Measurements from ENCODE around the gene SLC25A10. TPM values are rescaled to one million over a fixed set of nuclear protein-coding genes. Genes with fewer than 3 reads are reported as not detected.

The SLC25A10 gene
- total and polyA plus RNA-seq, 2 of the 8 experiments (the other 6 are each of a cell fraction or from before 2014, with no cell fraction given), result 22.2 to 43.0 TPM

DNA sequence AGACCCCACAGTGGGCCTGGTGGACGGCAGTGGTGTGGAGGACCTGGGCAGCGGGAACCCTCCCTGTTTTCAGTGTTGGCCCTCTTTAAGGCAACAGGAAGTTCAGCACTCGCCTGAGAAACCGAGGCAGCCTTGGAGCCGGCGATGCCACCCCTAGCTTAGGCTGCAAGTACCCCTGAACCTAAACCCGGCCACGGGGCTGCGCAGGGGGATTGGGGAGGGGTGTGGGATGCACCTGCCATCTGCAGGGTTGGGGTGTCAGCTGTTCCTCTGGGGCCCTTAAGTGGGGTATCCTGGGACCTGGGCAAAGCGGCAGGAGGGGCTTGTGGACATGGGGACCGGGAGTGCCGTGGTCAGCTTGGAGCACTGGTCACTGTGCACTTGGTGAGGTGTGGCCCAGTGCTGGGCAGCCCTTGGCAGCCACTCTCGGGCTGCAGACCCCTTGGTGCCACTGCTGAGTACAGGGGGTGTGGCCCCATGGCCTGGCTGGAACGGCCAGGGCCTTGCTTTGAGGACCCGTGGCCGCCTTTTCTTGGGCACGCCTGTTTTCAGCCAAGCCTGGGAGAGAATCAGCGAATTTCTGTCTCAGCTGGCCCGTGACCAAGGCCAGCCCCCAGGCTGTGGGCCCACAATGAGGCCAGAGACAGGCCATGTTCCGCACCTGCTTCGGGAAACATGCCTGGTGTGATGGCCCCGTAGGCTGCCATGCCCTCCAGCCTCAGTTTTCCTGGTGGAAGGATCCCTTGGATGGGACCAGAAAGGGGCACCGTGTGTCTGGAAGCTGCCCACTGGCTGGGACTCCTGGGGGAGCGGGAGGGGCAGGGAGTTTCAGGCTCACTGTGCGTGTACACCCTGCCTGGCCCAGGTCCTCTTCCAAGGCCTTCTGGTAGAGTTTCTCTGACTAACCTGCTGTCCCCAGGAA is 4.1 kb upstream of the SLC25A10 start:
- no peak overlapping the region for H4K5ac ChIP-seq (ENCODE audit: insufficient read length, low read depth, low read length)
- H3K36me3 ChIP-seq (ENCODE audit: control insufficient read depth in 2 of 4, insufficient read depth in 4 of 4, low read length in 3 of 4), result peaks cover 20 to 28% (median 24%) of the 10 kb centered on the region in 4 experiments
- H2BK12ac ChIP-seq (ENCODE audit: low read depth, low read length), result no peak overlapping the region
- H3K4me2 ChIP-seq (ENCODE audit: insufficient read depth in 1 of 2, low read depth in 2 of 2, low read length in 2 of 2), result no peak overlapping the region
- no peak overlapping the region for H2BK5ac ChIP-seq (ENCODE audit: low read depth, low read length)
- DNase-seq (ENCODE audit: low read depth in 1 of 2, low spot score in 2 of 2) (no peak), FAIRE-seq (no peak)
- ChIA-PET POLR2A (ENCODE audit: partially characterized antibody) (interaction anchor here (1.1 to 17.2 kb wide), 13 partner anchors 15 to 250 kb away, joined by 3 to 436 read pairs (median 3); partner anchors contain the start of genes ARL16, FAAP100, HGS and MCRIP1), CTCF (ENCODE audit: partially characterized antibody) (interaction anchor here (1.0 to 1.9 kb wide), 5 partner anchors 12 to 161 kb away, joined by 3 to 8 read pairs (median 5); no protein-coding TSS in a partner anchor)
- H2AFZ ChIP-seq (ENCODE audit: low read length), result no peak overlapping the region
- H2BK120ac ChIP-seq (replicated peaks; ENCODE audit: low read depth, low read length), result no peak overlapping the region
- no peak overlapping the region for H4K91ac ChIP-seq (replicated peaks; ENCODE audit: insufficient read length, low read length)
- H3K79me1 ChIP-seq (ENCODE audit: low read depth, low read length), result peaks cover 12% of the 10 kb centered on the region
- H3K9me3 ChIP-seq (ENCODE audit: insufficient read depth in 2 of 2, low read depth in 1 of 2, low read length in 1 of 2), result no peaks in the 10 kb centered on the region
- no peak overlapping the region for H2BK20ac ChIP-seq (ENCODE audit: low read length)
- peaks cover 0 to 22% (median 18%) of the 10 kb centered on the region in 4 experiments; a peak in 5 of 7 replicates for H3K4me1 ChIP-seq (replicated peaks in 1 of 4; ENCODE audit: control insufficient read depth in 3 of 4, insufficient read depth in 4 of 4, low read length in 3 of 4)
- H3K9ac ChIP-seq (replicated peaks in 1 of 4; ENCODE audit: extremely low read depth in 1 of 4, low read depth in 3 of 4, low read length in 3 of 4), result no peak overlapping the region
- no peaks in the 10 kb centered on the region; a peak in 2 of 7 replicates for H3K27me3 ChIP-seq (replicated peaks in 1 of 4; ENCODE audit: control insufficient read depth in 3 of 4, extremely low read depth in 1 of 4, insufficient read depth in 3 of 4, low read length in 3 of 4)
- no peak overlapping the region for H3K4ac ChIP-seq (replicated peaks; ENCODE audit: insufficient read length, low read depth, low read length)
- no peak overlapping the region for H2AK5ac ChIP-seq (ENCODE audit: low read depth, low read length)
- no peak overlapping the region for H2BK15ac ChIP-seq (ENCODE audit: low read length)
- H3K14ac ChIP-seq (ENCODE audit: insufficient read length), result no peak overlapping the region
- H4K20me1 ChIP-seq (replicated peaks in 1 of 2; ENCODE audit: control insufficient read depth in 1 of 2, insufficient read depth in 2 of 2, low read length in 2 of 2), result peaks cover 4 to 8% of the 10 kb centered on the region in 2 experiments
- no peak overlapping the region; the same call in 1 of the 2 replicates for H4K8ac ChIP-seq (ENCODE audit: extremely low read depth, insufficient read depth, low read length)
- peaks cover 20% of the 10 kb centered on the region for H3K23me2 ChIP-seq (ENCODE audit: low read depth, low read length)
- no peak overlapping the region for H3K23ac ChIP-seq (ENCODE audit: insufficient read length)
- H3K27ac ChIP-seq (ENCODE audit: low read depth, low read length), result no peak overlapping the region
- no peak for TF ChIP-seq TCF12 (IDR thresholded peaks at IDR 0.05; ENCODE audit: low read depth, low read length)
- TF ChIP-seq POLR2AphosphoS5 (IDR thresholded peaks at IDR 0.05; ENCODE audit: low read depth, low read length), result 0 out of 2 replicates have a peak, but pooled peaks have one; percentile 3
- H3K56ac ChIP-seq (replicated peaks; ENCODE audit: insufficient read length, low read depth, low read length), result no peak overlapping the region
- no peak overlapping the region for H3K4me3 ChIP-seq (ENCODE audit: extremely low read depth in 1 of 4, insufficient read depth in 2 of 4, low read depth in 3 of 4, low read length in 4 of 4)
- peaks cover 9 to 25% of the 10 kb centered on the region in 2 experiments; a peak in 3 of 4 replicates for H3K79me2 ChIP-seq (ENCODE audit: control insufficient read depth in 1 of 2, insufficient read depth in 2 of 2, low read length in 2 of 2)
- WGBS, 2 experiments (ENCODE audit: extremely low coverage in 1 of 2, insufficient coverage in 1 of 2, insufficient read length in 1 of 2, insufficient replicate concordance in 2 of 2, low coverage in 1 of 2, low lambda C conversion rate in 2 of 2, missing lambda C conversion rate in 1 of 2), result 94% methylated on average over 24 of the region's 25 CpGs; no CpG with 5 or more reads in 1 of the 2 experiments
- H3K18ac ChIP-seq (ENCODE audit: extremely low read depth, low read length), result no peak overlapping the region

Data from H1 (cell line).